ENCODE measurements around the gene UBL3.

GRCh38 chr13:29889111-29889510 is 38.7 kb upstream of the UBL3 start:
- TF ChIP-seq, protein P1, sequence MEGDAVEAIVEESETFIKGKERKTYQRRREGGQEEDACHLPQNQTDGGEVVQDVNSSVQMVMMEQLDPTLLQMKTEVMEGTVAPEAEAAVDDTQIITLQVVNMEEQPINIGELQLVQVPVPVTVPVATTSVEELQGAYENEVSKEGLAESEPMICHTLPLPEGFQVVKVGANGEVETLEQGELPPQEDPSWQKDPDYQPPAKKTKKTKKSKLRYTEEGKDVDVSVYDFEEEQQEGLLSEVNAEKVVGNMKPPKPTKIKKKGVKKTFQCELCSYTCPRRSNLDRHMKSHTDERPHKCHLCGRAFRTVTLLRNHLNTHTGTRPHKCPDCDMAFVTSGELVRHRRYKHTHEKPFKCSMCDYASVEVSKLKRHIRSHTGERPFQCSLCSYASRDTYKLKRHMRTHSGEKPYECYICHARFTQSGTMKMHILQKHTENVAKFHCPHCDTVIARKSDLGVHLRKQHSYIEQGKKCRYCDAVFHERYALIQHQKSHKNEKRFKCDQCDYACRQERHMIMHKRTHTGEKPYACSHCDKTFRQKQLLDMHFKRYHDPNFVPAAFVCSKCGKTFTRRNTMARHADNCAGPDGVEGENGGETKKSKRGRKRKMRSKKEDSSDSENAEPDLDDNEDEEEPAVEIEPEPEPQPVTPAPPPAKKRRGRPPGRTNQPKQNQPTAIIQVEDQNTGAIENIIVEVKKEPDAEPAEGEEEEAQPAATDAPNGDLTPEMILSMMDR (IDR thresholded peaks at IDR 0.05; ENCODE audit: low read depth, low read length): no peak
- TF ChIP-seq EZH2phosphoT487 (IDR thresholded peaks at IDR 0.05; ENCODE audit: low read depth): no peak

All from OCI-LY3 (cell line).